ENCODE results near the gene NBEAL2.
"Not testable (repeated sequence)": the region's sequence is repeated elsewhere in the genome, so short reads cannot be mapped to it uniquely, and the experiment has no call there.

The NBEAL2 gene

DNA sequence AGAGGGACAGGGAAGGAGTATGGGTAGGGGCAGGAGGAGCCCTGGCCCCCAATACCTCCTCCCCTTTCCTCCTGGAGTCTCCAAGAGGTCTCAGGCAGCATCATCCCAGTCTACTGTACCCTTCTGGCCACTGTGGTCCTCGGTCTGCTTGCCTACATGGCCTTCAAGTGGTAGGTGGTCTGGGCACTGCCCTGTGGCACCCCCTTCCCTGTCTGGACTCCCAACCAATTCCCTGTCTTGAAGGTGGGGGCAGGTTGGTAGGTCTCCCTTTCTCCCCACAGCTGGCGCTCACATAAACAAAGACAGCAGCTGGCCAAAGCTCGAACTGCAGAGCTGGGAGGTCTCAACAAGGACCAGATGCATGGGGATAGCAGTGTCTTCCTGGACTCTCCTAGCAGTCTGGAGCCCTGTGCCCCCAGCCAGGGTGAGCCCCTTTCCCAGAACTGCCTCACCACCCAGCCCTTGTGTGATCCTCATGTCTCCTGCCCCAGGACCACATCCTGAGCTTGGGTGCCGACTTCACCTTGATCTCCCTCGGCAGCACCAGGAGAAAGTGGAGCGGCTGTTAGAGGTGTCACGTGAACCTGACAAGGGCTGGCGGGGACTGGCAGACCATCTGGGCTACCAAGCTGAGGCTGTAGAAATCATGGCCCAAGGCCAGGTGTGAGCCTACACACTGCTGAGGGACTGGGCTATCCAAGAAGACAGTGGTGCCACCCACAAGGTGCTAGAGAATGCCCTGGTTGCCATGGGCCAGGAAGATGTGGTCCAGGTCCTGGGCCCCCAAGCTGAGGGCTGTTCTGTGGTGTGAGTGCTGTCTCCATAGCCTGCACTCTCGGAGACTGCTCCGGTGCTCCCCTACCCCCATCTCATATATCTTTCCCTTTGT is 33.1 kb downstream of the NBEAL2 start:
- no peak for DNase-seq (ENCODE audit: low spot score)

DNA sequence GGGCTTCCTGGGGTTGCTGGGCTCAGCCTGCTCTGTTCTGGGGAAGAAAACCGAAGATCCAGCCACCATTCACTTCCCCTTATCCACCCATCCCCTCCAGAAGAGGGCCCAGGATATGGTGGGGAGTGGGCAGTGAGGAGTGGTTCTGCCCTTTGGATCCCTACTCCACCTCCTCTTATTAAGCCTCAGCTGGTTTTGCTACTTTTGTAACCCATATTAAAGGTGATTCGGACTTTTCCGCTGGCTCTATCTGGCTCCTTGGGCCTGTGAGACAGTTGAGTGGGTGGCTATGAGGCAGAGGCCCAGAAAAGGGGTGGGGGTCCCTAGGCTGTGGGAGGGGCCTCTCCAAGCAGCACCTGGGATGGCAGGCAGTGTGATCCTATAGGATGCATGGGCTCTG is 33.8 kb downstream of the NBEAL2 start:
- DNase-seq (ENCODE audit: low spot score) = no peak

- no peak for DNase-seq (ENCODE audit: low spot score)
These were observed 34.6 kb downstream of the NBEAL2 start for GRCh38 chr3:47014036-47014435.

GRCh38 chr3:47015151-47015550 is 35.7 kb downstream of the NBEAL2 start:
- DNase-seq (ENCODE audit: low spot score) = no peak

- no peak for DNase-seq (ENCODE audit: low spot score)
These were observed 36.8 kb downstream of the NBEAL2 start for GRCh38 chr3:47016086-47016933.

GRCh38 chr3:47016934-47017435 is 37.5 kb downstream of the NBEAL2 start:
- DNase-seq (ENCODE audit: low spot score) = no peak

- DNase-seq (ENCODE audit: low spot score) = no peak
These were observed 38.2 kb downstream of the NBEAL2 start for GRCh38 chr3:47017504-47018268.

DNA sequence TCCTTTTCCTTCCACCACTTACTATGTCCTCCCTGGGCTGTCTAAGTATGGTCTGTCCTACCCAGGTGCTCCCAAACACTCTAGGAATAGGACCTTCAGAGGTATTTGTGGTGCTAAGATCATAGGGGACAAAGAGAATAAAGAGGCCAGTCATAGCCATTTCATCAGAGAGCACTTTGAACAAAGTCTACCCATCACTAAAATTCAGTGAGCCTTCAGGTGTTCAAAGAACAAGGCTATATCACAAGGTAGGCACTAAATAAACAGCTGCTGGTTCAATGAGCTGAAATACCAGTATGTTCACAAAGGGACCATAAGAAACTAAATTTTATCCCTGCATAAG is 38.8 kb downstream of the NBEAL2 start:
- DNase-seq (ENCODE audit: low spot score) = no peak

DNA sequence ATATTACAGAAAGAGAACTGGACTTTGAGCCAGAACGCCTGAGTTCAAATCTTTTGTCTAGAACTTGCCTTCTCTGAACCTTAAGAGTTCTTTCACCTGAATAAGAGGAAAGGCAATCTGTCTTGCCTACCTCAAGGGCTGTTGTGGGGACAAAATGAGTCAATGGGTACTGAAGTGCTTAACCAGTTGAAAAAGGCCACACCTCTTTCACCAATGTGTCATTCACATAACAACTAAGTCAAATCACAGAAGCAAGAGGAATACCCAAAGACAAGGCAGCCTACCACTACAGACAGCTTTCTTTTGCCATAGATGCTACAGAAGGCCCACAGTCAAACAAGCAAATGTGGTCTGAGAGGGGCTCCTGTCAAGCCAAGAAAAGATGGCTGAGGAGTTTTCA is 39.7 kb downstream of the NBEAL2 start:
- no peak for DNase-seq (ENCODE audit: low spot score)

DNA sequence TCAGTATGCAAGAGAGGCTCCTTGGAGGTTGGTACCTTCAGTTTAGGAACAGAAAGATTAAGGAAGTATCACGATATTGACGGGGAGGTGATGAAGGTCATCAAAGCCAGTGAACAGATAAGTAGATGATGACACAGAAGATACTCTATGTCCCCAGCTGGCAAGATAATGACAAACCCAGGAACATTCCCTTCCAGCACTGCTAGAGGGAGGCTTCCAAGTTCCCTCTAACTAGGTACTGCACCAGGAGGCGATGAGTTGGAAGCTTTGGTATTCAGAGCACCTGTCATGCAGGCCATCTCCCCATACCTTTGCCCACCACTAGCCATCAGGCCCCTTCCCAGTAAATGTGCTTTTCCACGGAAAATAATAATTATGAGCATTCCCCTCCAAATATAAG is 40.8 kb downstream of the NBEAL2 start:
- no peak for DNase-seq (ENCODE audit: low spot score)

DNA sequence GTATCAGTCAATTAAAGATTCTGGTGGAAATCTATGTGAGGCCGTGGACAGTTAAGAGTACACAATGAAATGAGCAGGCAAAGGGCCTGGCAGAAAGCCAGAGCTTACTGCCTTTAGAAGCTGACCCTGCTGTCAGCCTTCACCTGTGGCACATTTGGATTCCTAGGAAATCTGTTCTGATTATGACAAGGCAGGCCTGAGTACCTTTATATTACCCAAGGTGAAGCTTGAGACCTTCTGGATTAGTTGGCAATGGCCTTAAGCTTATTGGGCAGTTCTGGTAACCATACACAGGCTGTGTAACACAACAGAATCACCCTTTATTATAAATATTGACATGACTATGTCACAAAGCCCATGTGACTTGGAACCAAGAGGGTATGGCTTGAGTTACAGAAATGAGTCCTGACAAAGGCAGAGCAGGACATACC is 43.2 kb downstream of the NBEAL2 start:
- DNase-seq (ENCODE audit: low spot score) = no peak

- no peak for DNase-seq (ENCODE audit: low spot score)
These were observed 45.5 kb downstream of the NBEAL2 start for GRCh38 chr3:47024932-47025331.

DNA sequence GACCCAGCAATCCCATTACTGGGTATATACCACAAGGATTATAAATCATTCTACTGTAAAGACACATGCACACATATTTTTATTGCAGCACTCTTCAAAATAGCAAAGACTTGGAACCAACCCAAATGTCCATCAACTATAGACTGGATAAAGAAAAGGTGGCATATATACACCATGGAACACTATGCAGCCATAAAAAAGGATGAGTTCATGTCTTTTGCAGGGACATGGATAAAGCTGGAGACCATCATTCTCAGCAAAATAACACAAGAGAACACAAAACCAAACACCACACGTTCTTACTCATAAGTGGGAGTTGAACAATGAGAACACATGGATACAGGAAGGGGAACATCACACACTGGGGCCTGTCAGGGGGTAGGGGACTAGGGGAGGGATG is 47.0 kb downstream of the NBEAL2 start:
- not testable (repeated sequence) for DNase-seq (ENCODE audit: low spot score)

- DNase-seq (ENCODE audit: low spot score) = no peak
These were observed 48.7 kb downstream of the NBEAL2 start for GRCh38 chr3:47028146-47028545.

- no peak for DNase-seq (ENCODE audit: low spot score)
These were observed 49.2 kb downstream of the NBEAL2 start for GRCh38 chr3:47028667-47029066.

- DNase-seq (ENCODE audit: low spot score) = not testable (repeated sequence)
These were observed 51.6 kb downstream of the NBEAL2 start for GRCh38 chr3:47031041-47031440.

- no peak for DNase-seq (ENCODE audit: low spot score)
These were observed 55.5 kb downstream of the NBEAL2 start for GRCh38 chr3:47034868-47035489.

GRCh38 chr3:47035645-47036044 is 56.2 kb downstream of the NBEAL2 start:
- DNase-seq (ENCODE audit: low spot score) = no peak

DNA sequence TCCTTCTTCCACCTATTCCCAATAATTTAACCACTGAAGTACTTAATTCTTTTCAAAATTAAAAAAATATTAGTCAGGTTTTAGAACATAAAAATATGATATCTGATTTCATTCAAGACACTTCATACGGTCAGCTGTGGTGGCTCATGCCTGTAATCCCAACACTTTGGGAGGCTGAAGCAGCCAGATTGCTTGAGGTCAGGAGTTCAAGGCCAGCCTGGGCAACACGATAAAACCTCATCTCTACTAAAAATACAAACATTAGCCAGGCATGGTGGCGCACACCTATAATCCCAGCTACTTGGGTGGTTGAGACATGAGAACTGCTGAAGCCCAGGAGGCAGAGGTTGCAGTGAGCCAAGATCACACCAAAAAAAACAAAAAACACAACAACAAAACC is 56.7 kb downstream of the NBEAL2 start:
- DNase-seq (ENCODE audit: low spot score) = no peak

- not testable (repeated sequence) for DNase-seq (ENCODE audit: low spot score)
These were observed 57.8 kb downstream of the NBEAL2 start for GRCh38 chr3:47037302-47037701.

- no peak for DNase-seq (ENCODE audit: low spot score)
These were observed 61.6 kb downstream of the NBEAL2 start for GRCh38 chr3:47041114-47041513.
